ENCODE data around the gene ZBED4. TPM values are rescaled to one million over a fixed set of nuclear protein-coding genes. Genes with fewer than 3 reads are reported as not detected.

ZBED4 gene
- total RNA-seq, 1 experiment from 2014 or later, result 29.2 TPM

GRCh38 chr22:49867303-49868265 is 13.9 kb downstream of the ZBED4 start:
- Mint-ChIP-seq H3K27me3 (ENCODE audit: low read depth) (no peaks in the 10 kb centered on the region), H3K4me1 (peaks cover 16% of the 10 kb centered on the region), H3K4me3 (no peak overlapping the region), H3K9me3 (peaks cover 35% of the 10 kb centered on the region), H3K36me3 (peaks cover 50% of the 10 kb centered on the region), H3K27ac (no peak overlapping the region)
- CTCF ChIA-PET, result no interaction called here
- POLR2A ChIA-PET, result interaction anchor here (0.6 kb wide), 1 partner anchor 9 kb away, joined by 3 read pairs; no protein-coding TSS in a partner anchor
- TF ChIP-seq FOXJ3 (CRISPR knock-in tag; IDR thresholded peaks at IDR 0.05; ENCODE audit: borderline replicate concordance) (no peak), ATF2 (CRISPR knock-in tag; IDR thresholded peaks at IDR 0.05; ENCODE audit: borderline replicate concordance, low read depth) (no peak), ELF4 (CRISPR knock-in tag; IDR thresholded peaks at IDR 0.05; ENCODE audit: low read depth) (no peak), SP1 (CRISPR knock-in tag; conservative IDR thresholded peaks at IDR 0.05) (no peak), ZMAT4 (CRISPR knock-in tag; IDR thresholded peaks at IDR 0.05) (no peak), EMX1 (CRISPR knock-in tag; IDR thresholded peaks at IDR 0.05) (no peak), KAT7 (CRISPR knock-in tag; IDR thresholded peaks at IDR 0.05; ENCODE audit: borderline replicate concordance) (no peak), NR3C1 (CRISPR knock-in tag; conservative IDR thresholded peaks at IDR 0.05; ENCODE audit: low read depth) (no peak)
- DNase-seq (ENCODE audit: low spot score) (no peak), ATAC-seq (no peak)

GRCh38 chr22:49869086-49869830 is 15.6 kb downstream of the ZBED4 start:
- Mint-ChIP-seq H3K4me3 (no peak overlapping the region), H3K27me3 (ENCODE audit: low read depth) (no peaks in the 10 kb centered on the region)

GRCh38 chr22:49869845-49870712 is 16.4 kb downstream of the ZBED4 start:
- Mint-ChIP-seq H3K4me1 (peaks cover 16% of the 10 kb centered on the region), H3K36me3 (peaks cover 53% of the 10 kb centered on the region), H3K27me3 (ENCODE audit: low read depth) (no peaks in the 10 kb centered on the region), H3K27ac (no peak overlapping the region), H3K9me3 (peaks cover 38% of the 10 kb centered on the region), H3K4me3 (no peak overlapping the region)
- DNase-seq (ENCODE audit: low spot score) (no peak), ATAC-seq (no peak)
- CTCF ChIA-PET, result no interaction called here
- TF ChIP-seq GTF2I (CRISPR knock-in tag; conservative IDR thresholded peaks at IDR 0.05) (0 out of 2 replicates have a peak, but pooled peaks have one; percentile 9), E2F4 (CRISPR knock-in tag; IDR thresholded peaks at IDR 0.05; ENCODE audit: borderline replicate concordance, low read depth) (no peak)
- POLR2A ChIA-PET, result interaction anchor here (0.7 kb wide), 1 partner anchor 103 kb away, joined by 3 read pairs; no protein-coding TSS in a partner anchor

More at GRCh38 chr22:49869086-49869830, 15.6 kb downstream of the ZBED4 start:
- peaks cover 16% of the 10 kb centered on the region for H3K4me1 Mint-ChIP-seq
- no peak for DNase-seq (ENCODE audit: low spot score)
- H3K27ac Mint-ChIP-seq, result no peak overlapping the region
- POLR2A ChIA-PET, result no interaction called here
- H3K9me3 Mint-ChIP-seq, result peaks cover 35% of the 10 kb centered on the region
- peaks cover 53% of the 10 kb centered on the region for H3K36me3 Mint-ChIP-seq
- TF ChIP-seq CREB1 (CRISPR knock-in tag; IDR thresholded peaks at IDR 0.05) (no peak), ESRRA (CRISPR knock-in tag; IDR thresholded peaks at IDR 0.05; ENCODE audit: borderline replicate concordance) (no peak), ZNF317 (CRISPR knock-in tag; IDR thresholded peaks at IDR 0.05; ENCODE audit: borderline replicate concordance, low read depth) (peak; percentile 73)
- CTCF ChIA-PET, result no interaction called here
- no peak for ATAC-seq
